Measurements from ENCODE around the gene KIFC1.

DNA sequence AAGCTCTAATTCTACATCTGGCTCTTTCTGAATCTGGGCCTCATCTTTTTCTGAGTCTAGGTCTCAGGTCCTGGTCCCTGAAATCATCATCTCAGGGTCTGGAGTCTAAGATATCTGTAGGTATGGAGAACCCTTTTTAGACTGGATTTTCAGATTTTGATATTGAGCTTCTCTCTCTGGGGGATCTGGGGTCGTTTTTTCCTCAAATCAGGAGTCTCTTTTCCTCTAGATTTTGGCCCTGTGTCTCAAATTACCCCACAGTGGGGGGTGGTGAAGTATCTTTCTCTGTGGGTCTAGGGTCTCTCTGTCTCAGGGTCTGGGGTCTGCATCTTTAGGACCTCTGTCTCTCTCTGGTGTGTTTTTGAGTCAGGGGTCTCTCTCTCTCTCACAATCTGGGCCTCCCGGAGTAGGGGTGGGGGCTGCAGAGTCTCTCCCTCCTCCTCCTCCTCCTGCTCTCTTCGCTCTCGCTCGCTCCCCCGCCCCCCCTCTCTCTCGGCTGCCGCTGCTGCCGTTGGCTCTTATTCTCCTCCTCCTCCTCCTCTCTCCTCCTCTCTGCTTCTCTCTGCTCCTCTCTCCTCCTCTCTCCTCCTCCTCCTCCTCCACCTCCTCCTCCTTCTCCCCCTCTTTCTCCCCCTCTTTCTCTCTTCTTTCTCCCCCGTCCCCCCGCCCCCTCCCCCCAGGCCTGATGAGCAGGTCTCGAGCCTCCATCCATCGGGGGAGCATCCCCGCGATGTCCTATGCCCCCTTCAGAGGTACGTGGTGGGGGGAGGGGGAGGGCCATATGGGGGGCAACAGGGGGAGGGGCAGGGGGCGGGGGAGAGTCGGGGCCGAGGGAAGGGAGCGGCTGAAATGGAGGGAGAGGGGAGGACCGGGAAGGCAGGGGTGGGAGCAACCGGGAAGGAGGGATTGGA is 28.2 kb downstream of the KIFC1 start, which contains the start of gene SYNGAP1:
- TF ChIP-seq, protein P1, sequence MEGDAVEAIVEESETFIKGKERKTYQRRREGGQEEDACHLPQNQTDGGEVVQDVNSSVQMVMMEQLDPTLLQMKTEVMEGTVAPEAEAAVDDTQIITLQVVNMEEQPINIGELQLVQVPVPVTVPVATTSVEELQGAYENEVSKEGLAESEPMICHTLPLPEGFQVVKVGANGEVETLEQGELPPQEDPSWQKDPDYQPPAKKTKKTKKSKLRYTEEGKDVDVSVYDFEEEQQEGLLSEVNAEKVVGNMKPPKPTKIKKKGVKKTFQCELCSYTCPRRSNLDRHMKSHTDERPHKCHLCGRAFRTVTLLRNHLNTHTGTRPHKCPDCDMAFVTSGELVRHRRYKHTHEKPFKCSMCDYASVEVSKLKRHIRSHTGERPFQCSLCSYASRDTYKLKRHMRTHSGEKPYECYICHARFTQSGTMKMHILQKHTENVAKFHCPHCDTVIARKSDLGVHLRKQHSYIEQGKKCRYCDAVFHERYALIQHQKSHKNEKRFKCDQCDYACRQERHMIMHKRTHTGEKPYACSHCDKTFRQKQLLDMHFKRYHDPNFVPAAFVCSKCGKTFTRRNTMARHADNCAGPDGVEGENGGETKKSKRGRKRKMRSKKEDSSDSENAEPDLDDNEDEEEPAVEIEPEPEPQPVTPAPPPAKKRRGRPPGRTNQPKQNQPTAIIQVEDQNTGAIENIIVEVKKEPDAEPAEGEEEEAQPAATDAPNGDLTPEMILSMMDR (IDR thresholded peaks at IDR 0.05), result no peak
- TF ChIP-seq EZH2 (IDR thresholded peaks at IDR 0.05; ENCODE audit: borderline replicate concordance, insufficient read depth, low read depth, low read length, poor library complexity, severe bottlenecking), result no peak

All from B cell (primary cell).